Transverse colon (tissue), 3 donors: Measurements from ENCODE around the gene PPP1R3D.

Experiments
- EP300 ChIP-seq: sonication (generic); formaldehyde crosslinking; IDR thresholded peaks from one replicate; pipeline ENCODE4 v1.6.1; 2017; ENCODE audit warnings: antibody characterized with exemption, low read depth
- POLR2A ChIP-seq: fragments of 450-650 bp; IDR thresholded peaks from one replicate; pipeline ENCODE4 v1.6.1; 2016; ENCODE audit warnings: antibody characterized with exemption, mild to moderate bottlenecking, moderate library complexity
- TF ChIP-seq, protein P1 (sequence below), 5 experiments: fragments of 200-600 bp in 3 of 5; fragments of 450-650 bp in 2 of 5; sonication (generic) in 3 of 5; IDR thresholded peaks; 1 replicate in 2 of 5; 2 replicates in 3 of 5; pipeline ENCODE4 v1.5.1; 2016 to 2017; ENCODE audit warnings: antibody characterized with exemption in 5 of 5, inconsistent platforms in 3 of 5, mild to moderate bottlenecking in 2 of 5, moderate library complexity in 1 of 5

DNA sequence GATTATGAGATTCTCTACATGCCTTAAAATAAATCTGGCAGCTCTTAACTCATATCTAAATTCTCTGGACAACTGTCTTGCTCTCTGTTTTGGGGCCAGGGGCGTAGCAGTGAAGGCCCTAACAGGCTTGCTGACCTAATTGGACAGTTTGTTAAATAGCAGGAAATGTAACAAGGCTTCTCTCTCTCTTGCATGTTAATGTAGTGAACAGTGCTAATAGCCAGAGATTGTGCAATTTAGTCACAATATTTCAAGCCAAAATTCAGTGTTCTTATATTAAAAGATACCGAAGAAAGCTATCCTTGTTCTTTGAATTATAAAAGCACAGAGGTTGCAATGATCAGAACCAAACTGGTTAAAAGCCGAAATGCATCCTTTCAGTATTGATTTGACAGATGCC lies 3.0 kb downstream of the PPP1R3D start:
- TF ChIP-seq EP300: no peak
- TF ChIP-seq, protein P1, sequence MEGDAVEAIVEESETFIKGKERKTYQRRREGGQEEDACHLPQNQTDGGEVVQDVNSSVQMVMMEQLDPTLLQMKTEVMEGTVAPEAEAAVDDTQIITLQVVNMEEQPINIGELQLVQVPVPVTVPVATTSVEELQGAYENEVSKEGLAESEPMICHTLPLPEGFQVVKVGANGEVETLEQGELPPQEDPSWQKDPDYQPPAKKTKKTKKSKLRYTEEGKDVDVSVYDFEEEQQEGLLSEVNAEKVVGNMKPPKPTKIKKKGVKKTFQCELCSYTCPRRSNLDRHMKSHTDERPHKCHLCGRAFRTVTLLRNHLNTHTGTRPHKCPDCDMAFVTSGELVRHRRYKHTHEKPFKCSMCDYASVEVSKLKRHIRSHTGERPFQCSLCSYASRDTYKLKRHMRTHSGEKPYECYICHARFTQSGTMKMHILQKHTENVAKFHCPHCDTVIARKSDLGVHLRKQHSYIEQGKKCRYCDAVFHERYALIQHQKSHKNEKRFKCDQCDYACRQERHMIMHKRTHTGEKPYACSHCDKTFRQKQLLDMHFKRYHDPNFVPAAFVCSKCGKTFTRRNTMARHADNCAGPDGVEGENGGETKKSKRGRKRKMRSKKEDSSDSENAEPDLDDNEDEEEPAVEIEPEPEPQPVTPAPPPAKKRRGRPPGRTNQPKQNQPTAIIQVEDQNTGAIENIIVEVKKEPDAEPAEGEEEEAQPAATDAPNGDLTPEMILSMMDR (IDR thresholded peaks at IDR 0.05): no peak
- no peak for TF ChIP-seq POLR2A
